HuH-7 (cell line): Measurements from ENCODE around the gene MYO18A.

Source experiments
- DNase-seq: peaks from one replicate; pipeline ENCODE4 v3.0.0; 2011; ENCODE audit warnings: low spot score

The MYO18A gene

DNA sequence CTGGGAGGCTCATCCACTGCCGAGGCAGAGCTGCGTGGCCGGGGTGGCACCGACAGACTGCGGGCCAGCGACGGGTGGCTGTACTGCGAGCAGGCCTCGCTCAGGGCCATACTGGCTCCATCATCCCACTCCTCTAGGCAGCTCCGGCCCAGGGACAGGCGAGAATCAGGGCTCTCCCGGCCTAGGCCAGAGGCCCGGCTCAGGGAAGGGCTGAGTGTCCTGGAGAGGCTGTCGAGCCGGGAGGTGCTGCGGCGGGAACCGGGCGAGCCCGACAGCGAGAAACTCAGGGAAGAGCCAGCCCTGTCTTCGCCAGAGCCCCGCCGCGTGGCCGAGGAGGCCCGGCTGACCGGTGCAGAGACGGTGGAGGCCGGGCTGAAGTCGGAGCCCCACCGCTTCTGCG lies 99.9 kb downstream of the MYO18A start:
- no peak for DNase-seq

DNA sequence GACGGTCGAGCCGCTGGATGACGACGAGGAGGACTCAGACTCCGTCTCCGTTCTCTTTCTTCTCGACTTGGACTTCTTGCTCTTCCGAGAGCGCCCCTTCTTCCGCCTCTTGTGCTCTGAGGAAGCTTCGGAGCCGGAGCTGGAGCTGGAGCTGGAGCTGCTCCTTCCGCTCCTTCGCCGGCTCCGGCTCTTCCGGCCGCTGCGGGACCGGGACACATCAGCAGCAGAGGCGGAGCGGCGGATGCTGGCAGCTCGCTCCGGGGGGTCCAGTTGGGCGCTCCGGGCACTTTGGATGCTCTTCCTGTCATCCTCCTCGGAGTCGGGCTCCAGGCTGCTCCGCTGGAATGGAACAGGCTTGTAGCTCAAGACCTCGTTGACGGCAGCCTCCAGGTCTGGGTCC lies 100.3 kb downstream of the MYO18A start:
- no peak for DNase-seq

DNA sequence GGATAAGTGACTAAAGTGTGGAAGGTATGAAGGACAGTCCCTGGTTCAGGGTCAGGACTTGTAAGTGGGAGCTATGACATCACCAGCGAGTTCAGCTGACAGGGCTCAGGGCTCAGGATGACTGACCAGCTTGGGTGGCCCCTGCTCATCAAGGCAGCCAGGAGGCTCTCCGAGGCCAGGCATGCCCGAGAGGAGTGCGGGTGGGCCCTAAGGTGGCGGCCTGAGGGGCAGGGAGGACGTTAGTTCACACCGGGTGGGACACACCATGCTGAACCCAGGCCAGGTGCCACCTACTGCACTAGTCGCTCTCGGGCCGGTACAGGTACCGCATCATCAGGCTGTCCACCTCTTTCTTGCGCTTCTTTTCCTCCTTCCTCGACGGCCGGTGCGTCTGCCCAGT lies 100.8 kb downstream of the MYO18A start:
- no peak for DNase-seq

GRCh38 chr17:29078183-29079045 lies 101.8 kb downstream of the MYO18A start:
- DNase-seq: no peak

DNA sequence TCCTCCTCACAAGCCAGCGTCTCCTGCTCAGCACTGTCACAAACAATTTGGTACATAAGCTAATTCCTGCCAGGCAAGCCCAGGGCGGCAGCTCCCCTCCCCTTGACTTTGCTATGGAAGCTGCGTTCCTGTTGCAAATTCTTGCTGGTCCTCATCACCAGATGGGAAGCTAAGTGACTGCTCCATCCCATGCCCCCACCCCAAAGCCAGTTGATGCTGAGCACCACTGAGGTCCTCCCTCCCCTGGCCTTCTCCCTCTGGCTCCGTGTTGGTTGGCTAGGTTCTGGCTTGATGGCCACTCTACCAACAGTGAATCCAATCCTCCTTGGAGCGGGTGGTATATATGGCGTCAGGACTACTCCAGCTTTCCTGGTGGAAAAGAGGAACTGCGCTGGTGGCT lies 102.9 kb downstream of the MYO18A start:
- no peak for DNase-seq

- DNase-seq: no peak
These were observed 103.5 kb downstream of the MYO18A start for GRCh38 chr17:29076722-29077121.

GRCh38 chr17:29076087-29076486 lies 104.1 kb downstream of the MYO18A start:
- no peak for DNase-seq

- DNase-seq: no peak
These were observed 105.7 kb downstream of the MYO18A start for GRCh38 chr17:29074488-29074887.

- DNase-seq: no peak
These were observed 106.7 kb downstream of the MYO18A start for GRCh38 chr17:29073520-29073919.

GRCh38 chr17:29073045-29073444 lies 107.2 kb downstream of the MYO18A start:
- DNase-seq: no peak

- no peak for DNase-seq
These were observed 108.9 kb downstream of the MYO18A start for GRCh38 chr17:29071303-29071702.

GRCh38 chr17:29070781-29071180 lies 109.4 kb downstream of the MYO18A start:
- no peak for DNase-seq

DNA sequence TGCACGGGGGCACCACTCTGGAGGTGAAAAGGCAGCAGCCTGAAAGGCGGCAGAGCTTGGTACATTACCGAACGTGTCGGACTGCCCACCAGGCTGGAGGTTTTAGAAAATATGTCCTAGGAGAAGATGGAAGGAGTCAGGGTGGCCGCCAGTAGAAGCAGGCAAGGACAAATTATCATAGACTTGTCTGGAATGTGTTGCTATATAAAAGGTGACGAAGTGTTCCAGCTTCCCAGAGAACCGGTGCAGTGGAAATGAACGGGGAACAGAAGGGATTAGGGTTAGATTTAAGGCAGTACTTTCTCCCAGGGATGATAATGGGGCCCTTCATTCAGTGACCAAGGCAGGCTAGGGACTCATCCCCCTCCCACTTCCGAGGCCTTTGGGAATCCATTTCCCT lies 109.9 kb downstream of the MYO18A start:
- no peak for DNase-seq

GRCh38 chr17:29069526-29070041 lies 110.6 kb downstream of the MYO18A start:
- no peak for DNase-seq

- no peak for DNase-seq
These were observed 111.4 kb downstream of the MYO18A start for GRCh38 chr17:29068818-29069217.

- DNase-seq: no peak
These were observed 113.6 kb downstream of the MYO18A start for GRCh38 chr17:29066606-29067005.

DNA sequence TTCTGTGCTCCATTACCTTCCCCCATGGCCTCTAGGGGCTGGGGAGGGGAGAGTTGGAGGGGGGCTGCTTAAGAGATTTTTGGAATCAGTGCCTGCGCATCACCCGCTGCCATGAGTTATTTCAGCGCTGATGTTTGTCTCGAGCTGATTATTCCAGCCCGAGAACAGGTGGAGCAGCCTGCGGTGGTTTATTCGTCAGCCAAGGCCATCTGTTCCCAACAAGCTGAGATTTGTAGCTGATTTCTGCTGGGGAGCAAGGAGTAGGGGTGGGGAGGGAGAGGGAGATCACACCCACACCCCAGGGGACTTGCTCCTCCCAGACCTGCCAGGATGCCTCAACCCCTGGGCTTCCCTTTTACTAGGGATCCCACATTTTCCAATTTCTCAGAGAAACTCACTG lies 114.2 kb downstream of the MYO18A start:
- no peak for DNase-seq

DNA sequence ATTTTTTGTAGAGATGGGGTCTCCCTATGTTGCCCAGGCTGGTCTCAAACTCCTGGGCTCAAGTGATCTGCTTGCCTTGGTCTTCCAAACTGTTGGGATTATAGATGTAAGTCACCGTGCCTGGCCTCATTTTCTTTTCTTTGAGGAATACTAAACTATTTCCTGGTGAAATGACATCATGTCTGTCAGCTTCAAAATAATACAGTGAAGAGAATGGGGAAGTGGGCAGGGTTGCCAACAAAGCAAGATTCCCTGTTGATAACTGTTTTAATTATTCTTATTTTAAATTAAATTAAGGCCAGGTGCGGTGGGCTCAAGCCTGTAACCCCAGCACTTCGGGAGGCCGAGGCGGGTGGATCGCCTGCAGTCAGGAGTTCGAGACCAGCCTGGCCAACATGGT lies 116.2 kb downstream of the MYO18A start:
- no peak for DNase-seq

DNA sequence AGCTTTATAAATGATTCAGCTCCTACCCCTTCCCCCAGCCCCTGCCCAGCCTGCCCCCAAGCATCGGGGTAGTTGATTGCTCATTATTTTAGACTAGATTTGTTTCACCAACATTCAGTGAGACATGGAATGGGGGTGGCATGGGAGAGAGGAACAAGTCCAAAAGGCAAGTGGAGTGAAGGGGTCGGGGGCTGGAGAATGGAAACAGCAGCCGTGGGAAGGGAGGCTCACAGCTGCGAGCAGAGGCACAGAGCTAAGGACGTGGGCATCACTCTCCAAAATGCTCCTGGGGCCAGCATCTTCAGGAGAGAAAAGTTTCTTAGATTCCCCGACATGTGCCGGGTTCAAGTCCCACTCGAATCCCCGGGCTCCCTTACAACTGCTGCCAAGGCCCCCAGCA lies 118.0 kb downstream of the MYO18A start:
- DNase-seq: no peak

GRCh38 chr17:29061036-29061435 lies 119.2 kb downstream of the MYO18A start:
- DNase-seq: no peak

DNA sequence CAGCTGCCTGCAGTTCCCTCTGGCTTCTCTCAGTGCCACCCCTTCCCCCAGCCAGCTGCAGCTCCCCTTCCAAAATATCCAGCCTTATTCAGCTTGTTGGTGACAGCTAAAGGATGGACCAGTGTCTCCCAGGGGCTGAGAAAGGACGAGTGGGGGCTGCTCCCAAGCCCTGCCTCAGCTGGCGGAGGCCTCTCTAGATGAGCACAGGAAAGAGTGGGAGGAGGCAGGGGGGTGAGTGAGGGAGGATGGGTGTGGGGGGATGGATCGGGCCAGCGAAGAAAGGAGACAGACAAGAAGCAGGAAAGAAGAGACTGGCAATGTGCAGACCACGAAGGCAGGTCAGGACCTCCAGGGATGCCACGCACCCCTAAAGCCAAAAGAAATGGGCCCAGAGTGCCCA lies 119.7 kb downstream of the MYO18A start:
- no peak for DNase-seq

DNA sequence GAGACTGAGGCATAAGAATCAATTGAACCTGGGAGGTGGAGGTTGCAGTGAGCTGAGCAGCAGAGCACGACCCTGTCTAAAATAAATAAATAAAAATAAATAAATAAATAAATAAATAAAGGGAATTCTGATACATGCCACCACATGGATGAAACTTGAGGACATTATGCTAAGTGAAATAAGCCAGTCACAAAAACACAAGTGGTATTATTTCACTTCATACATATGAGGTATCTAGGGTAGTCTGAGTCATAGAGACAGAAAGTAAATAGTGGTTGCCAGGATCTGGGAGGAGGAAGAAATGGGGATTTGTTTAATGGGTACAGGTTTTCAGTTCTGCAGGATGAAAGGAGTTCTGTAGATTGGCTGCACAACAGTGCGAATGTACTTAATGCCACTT lies 120.9 kb downstream of the MYO18A start:
- no peak for DNase-seq

DNA sequence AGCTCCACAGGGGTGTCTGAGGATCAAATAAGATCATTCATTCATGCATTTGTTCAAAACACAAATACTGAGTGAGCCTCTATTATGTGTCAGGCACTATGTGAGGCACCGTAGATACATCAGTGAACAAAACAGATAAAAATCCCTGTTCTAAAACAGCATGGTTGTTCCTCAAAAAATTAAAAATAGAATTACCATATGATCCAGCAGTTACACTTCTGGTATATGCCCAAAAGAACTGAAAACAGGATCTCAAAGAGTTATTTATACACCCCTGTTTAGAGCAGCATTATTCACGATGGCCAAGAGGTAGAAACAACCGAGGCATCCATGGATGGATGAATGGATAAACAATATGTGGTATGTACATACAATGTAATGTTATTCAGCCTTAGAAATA lies 121.8 kb downstream of the MYO18A start:
- DNase-seq: no peak

- no peak for DNase-seq
These were observed 122.8 kb downstream of the MYO18A start for GRCh38 chr17:29057361-29057760.
